HCT116 (cell line): ENCODE data around the gene ADGRB3. TPM values are rescaled to one million over a fixed set of nuclear protein-coding genes. Genes with fewer than 3 reads are reported as not detected.

Experiments
- ATAC-seq: fragments of 200-7000 bp; cut with Tn5 transposase; 2 replicates; pipeline ENCODE4 v1.9.1; 2020; ENCODE audit warnings: mild to moderate bottlenecking, moderate library complexity
- BruUV-seq: library from RNA; stranded (reverse); fragments of 400-500 nt; replicated peaks from 2 replicates; lab custom pipeline; 2021; lab: Mats Ljungman, UMichigan
- CTCF ChIA-PET: fragments of 300-600 bp; sonication (Branson Sonifier 250); formaldehyde crosslinking; loops from one replicate; lab custom pipeline; 2021; ENCODE audit warnings: antibody characterized with exemption; lab: Charles Lee
- POLR2A ChIA-PET: fragments of 300-600, 350-600 bp; sonication (Branson Sonifier 250); formaldehyde crosslinking; loops from one replicate; lab custom pipeline; 2021; ENCODE audit warnings: antibody characterized with exemption; lab: Charles Lee
- RAD21 ChIA-PET, 2 experiments: fragments of 300-600 bp; sonication (Branson Sonifier 250); formaldehyde crosslinking; loops; one replicate each; lab custom pipeline; 2023; ENCODE audit warnings: low total read pairs in 2 of 2; ENCODE audit not compliant: uncharacterized antibody in 2 of 2, unreplicated experiment in 2 of 2, low non-redundant PET in 1 of 2; lab: Charles Lee
- DNase-seq: peaks from one replicate; pipeline ENCODE4 v3.0.0-alpha.2; 2010; ENCODE audit warnings: low read depth, low spot score
- H2AFZ ChIP-seq: fragments of 200-600 bp; shearing (Covaris generic), sonication (generic); 2 replicates; pipeline ENCODE4 v1.6.1; 2017; ENCODE audit warnings: low read depth, mixed run types, mixed read lengths, antibody characterized with exemption, low read length; ENCODE audit not compliant: poor library complexity, severe bottlenecking
- H3K27ac ChIP-seq: 2 replicates; pipeline ENCODE4 v1.5.1; 2012; ENCODE audit warnings: low read depth, low read length
- H3K27me3 ChIP-seq: fragments of 200-600 bp; sonication (generic); 2 replicates; pipeline ENCODE4 v1.6.1; 2016; ENCODE audit warnings: mixed run types, low read length, mixed read lengths; ENCODE audit not compliant: insufficient read depth
- H3K36me3 ChIP-seq, 2 experiments: fragments of 200-500 bp in 1 of 2; fragments of 200-600 bp in 1 of 2; sonication (Bioruptor generic) in 1 of 2; sonication (generic) in 1 of 2; 2 replicates each; pipeline versions ENCODE4 v1.5.1 to v1.6.1; 2014 to 2016; ENCODE audit warnings: low read length in 2 of 2, inconsistent platforms in 1 of 2, mixed read lengths in 1 of 2, mixed run types in 1 of 2; ENCODE audit not compliant: insufficient read depth in 2 of 2, control insufficient read depth in 1 of 2
- H3K4me1 ChIP-seq, 2 experiments: fragments of 200-600 bp in 1 of 2; sonication (generic) in 1 of 2; 2 replicates each; pipeline versions ENCODE4 v1.5.1 to v1.6.1; 2012 to 2017; ENCODE audit warnings: low read length in 2 of 2, inconsistent platforms in 1 of 2, mild to moderate bottlenecking in 1 of 2, mixed read lengths in 1 of 2, mixed run types in 1 of 2, moderate library complexity in 1 of 2; ENCODE audit not compliant: insufficient read depth in 2 of 2, control insufficient read depth in 1 of 2
- H3K4me2 ChIP-seq: fragments of 200-600 bp; sonication (generic); 2 replicates; pipeline ENCODE4 v1.6.1; 2017; ENCODE audit warnings: mixed run types, low read length, mixed read lengths
- H3K4me3 ChIP-seq, 2 experiments: fragments of 200-600 bp in 1 of 2; sonication (generic) in 1 of 2; replicated peaks in 1 of 2; 2 replicates each; pipeline ENCODE4 v1.5.1; 2011 to 2016; ENCODE audit warnings: low read length in 2 of 2, control low read depth in 1 of 2, low read depth in 1 of 2, mild to moderate bottlenecking in 1 of 2, mixed read lengths in 1 of 2, mixed run types in 1 of 2
- H3K79me2 ChIP-seq: fragments of 200-600 bp; sonication (generic); 2 replicates; pipeline ENCODE4 v1.6.1; 2017; ENCODE audit warnings: mild to moderate bottlenecking, mixed run types, low read length, moderate library complexity, mixed read lengths; ENCODE audit not compliant: insufficient read depth
- H3K9ac ChIP-seq: fragments of 200-600 bp; sonication (generic); 2 replicates; pipeline ENCODE4 v1.6.1; 2016; ENCODE audit warnings: low read length, mixed read lengths
- H3K9me2 ChIP-seq: fragments of 200-600 bp; sonication (generic), shearing (Covaris generic); 2 replicates; pipeline ENCODE4 v1.6.1; 2017; ENCODE audit warnings: mixed run types, mild to moderate bottlenecking, moderate library complexity; ENCODE audit not compliant: insufficient read depth
- H3K9me3 ChIP-seq, 2 experiments: fragments of 200-500 bp in 1 of 2; fragments of 200-600 bp in 1 of 2; sonication (Bioruptor generic) in 1 of 2; sonication (generic) in 1 of 2; 2 replicates each; pipeline ENCODE4 v1.6.1; 2014 to 2017; ENCODE audit warnings: low read length in 2 of 2, mixed read lengths in 2 of 2, inconsistent platforms in 1 of 2, low read depth in 1 of 2, mild to moderate bottlenecking in 1 of 2, mixed run types in 1 of 2, moderate library complexity in 1 of 2; ENCODE audit not compliant: control insufficient read depth in 1 of 2, insufficient read depth in 1 of 2
- H4K20me1 ChIP-seq: fragments of 200-600 bp; sonication (generic), shearing (Covaris generic); 2 replicates; pipeline ENCODE4 v1.6.1; 2017; ENCODE audit warnings: mixed run types, mild to moderate bottlenecking, moderate library complexity; ENCODE audit not compliant: insufficient read depth
- CBX3 ChIP-seq: IDR thresholded peaks from 2 replicates; pipeline ENCODE4 v1.6.1; 2012; ENCODE audit warnings: low read depth
- CEBPB ChIP-seq: IDR thresholded peaks from 2 replicates; pipeline ENCODE4 v1.6.1; 2012; ENCODE audit warnings: low read depth
- EGR1 ChIP-seq: IDR thresholded peaks from 2 replicates; pipeline ENCODE4 v1.6.1; 2012; ENCODE audit warnings: low read depth
- EZH2phosphoT487 ChIP-seq: fragments of 200-600 bp; IDR thresholded peaks from 2 replicates; pipeline ENCODE4 v1.6.1; 2018; ENCODE audit warnings: antibody characterized with exemption, borderline replicate concordance
- FOSL1 ChIP-seq: IDR thresholded peaks from 2 replicates; pipeline ENCODE4 v1.6.1; 2012; ENCODE audit warnings: low read depth
- POLR2A ChIP-seq: IDR thresholded peaks from 2 replicates; pipeline ENCODE4 v1.7.0; 2011; ENCODE audit warnings: borderline replicate concordance; ENCODE audit not compliant: insufficient read depth, insufficient read length; ENCODE audit errors: extremely low read depth
- POLR2AphosphoS5 ChIP-seq: IDR thresholded peaks from 2 replicates; pipeline ENCODE4 v1.6.1; 2011; ENCODE audit warnings: mild to moderate bottlenecking, low read depth, low read length, moderate library complexity
- RAD21 ChIP-seq: IDR thresholded peaks from 2 replicates; pipeline ENCODE4 v1.6.1; 2012; ENCODE audit warnings: low read depth, mild to moderate bottlenecking
- SIN3A ChIP-seq: IDR thresholded peaks from 2 replicates; pipeline ENCODE4 v1.6.1; 2012; ENCODE audit warnings: low read depth
- SRF ChIP-seq: IDR thresholded peaks from 2 replicates; pipeline ENCODE4 v1.6.1; 2012; ENCODE audit warnings: low read depth
- TCF7L2 ChIP-seq: IDR thresholded peaks from 2 replicates; pipeline ENCODE4 v1.7.0; 2011; ENCODE audit warnings: borderline replicate concordance, inconsistent platforms; ENCODE audit not compliant: insufficient read depth, insufficient read length; ENCODE audit errors: extremely low read depth
- YY1 ChIP-seq: IDR thresholded peaks from 2 replicates; pipeline ENCODE4 v1.6.1; 2011; ENCODE audit warnings: low read length, low read depth, moderate library complexity, mild to moderate bottlenecking; ENCODE audit not compliant: insufficient replicate concordance; ENCODE audit errors: extremely low read depth
- ZFX ChIP-seq: fragments of 450-650 bp; IDR thresholded peaks from 2 replicates; pipeline ENCODE4 v1.6.1; 2017
- ZNF274 ChIP-seq: fragments of 200-500 bp; sonication (Bioruptor generic); IDR thresholded peaks from 2 replicates; pipeline ENCODE4 v1.6.1; 2014; ENCODE audit warnings: mild to moderate bottlenecking, low read depth, low read length, inconsistent platforms
- intact Hi-C: fragments of 100-400 bp; cut with micrococcal nuclease; formaldehyde crosslinking; loops from 2 replicates; pipeline ENCODE4 v1.10.0; 2022
- total RNA-seq: library from RNA; stranded (reverse); gene quantifications from one replicate; pipeline ENCODE4 v1.2.1, GENCODE V29; 2021; ENCODE audit not compliant: unreplicated experiment
- TF ChIP-seq, protein P1 (sequence below): IDR thresholded peaks from 2 replicates; pipeline ENCODE4 v1.6.1; 2012; ENCODE audit warnings: low read depth
- TF ChIP-seq, protein P2 (sequence below): IDR thresholded peaks from 2 replicates; pipeline ENCODE4 v1.6.1; 2012

The ADGRB3 gene
- total RNA-seq, 1 experiment from 2014 or later, result not detected

DNA sequence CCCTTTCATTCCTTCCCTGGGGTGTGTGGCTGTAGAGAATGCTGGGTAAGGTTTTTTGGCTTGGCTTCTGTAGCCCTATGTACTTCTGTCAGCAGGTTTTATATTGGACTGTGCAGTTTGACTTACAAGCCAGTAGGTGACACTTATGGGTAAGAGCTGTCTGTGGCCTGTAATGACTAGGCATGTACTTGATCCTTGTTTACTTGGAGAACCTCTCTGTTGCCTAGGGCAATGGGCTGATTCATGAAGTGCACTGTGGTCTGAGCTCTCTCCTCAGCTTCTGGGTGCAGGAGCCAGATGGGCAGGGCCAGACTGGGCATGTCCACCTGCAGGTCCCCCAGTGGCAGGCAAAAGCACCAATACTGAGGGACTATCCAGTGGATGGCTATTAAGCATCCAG is 544.6 kb downstream of the ADGRB3 start:
- POLR2A ChIA-PET, result no interaction called here
- RAD21 ChIA-PET, result no interaction called here
- BruUV-seq, result no TSS peak
- no peaks in the 10 kb centered on the region for H3K9me2 ChIP-seq
- intact Hi-C loops, result no loop called here
- ATAC-seq, result no peak
- no peak overlapping the region for H3K4me2 ChIP-seq
- H3K27ac ChIP-seq, result no peak overlapping the region
- H3K79me2 ChIP-seq, result no peaks in the 10 kb centered on the region
- no peak overlapping the region for H3K9ac ChIP-seq
- peaks cover 11 to 20% of the 10 kb centered on the region in 2 experiments; a peak in 2 of 4 replicates for H3K9me3 ChIP-seq
- no peaks in the 10 kb centered on the region for H3K27me3 ChIP-seq
- H4K20me1 ChIP-seq, result no peaks in the 10 kb centered on the region
- no peak overlapping the region for H2AFZ ChIP-seq
- CTCF ChIA-PET, result no interaction called here
- no peaks in the 10 kb centered on the region for H3K4me1 ChIP-seq
- no peaks in the 10 kb centered on the region for H3K36me3 ChIP-seq
- no peak overlapping the region for H3K4me3 ChIP-seq
- TF ChIP-seq TCF7L2 (no peak), SRF (no peak), YY1 (no peak)
- no peak for DNase-seq

DNA sequence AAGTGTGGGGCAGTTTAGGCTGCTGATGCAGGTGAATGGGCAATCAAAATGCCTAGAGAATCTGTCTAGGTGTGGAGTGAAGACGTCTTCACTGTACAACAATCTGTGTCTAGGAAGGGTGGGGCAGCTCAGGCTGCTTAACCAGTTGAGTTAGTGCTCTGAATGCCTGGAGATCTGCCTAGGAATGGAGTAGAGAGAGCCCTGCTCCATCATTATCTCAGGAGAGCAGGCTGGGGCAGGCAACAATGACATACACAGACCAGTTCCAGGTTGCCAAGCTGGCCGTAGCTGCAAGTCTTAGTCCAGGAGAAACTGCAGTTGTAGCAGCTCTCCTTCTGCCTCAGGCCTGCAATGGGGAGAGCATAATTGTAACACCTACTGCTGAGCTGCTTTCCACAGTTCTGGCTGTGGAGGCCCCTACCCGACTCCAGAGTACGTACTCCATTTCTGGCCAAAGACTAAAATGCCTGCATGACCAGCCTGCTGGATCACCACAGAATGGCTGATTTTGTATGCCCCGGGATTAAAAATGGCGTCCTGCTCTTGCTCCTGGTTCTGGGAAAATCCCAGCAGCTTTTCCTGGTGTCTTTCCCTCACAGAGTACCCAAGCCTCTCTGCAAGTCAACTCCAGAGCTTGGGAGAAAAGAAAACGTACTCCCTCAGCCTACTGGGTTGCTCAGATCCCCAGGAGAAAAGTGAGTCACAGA is 545.4 kb downstream of the ADGRB3 start:
- ATAC-seq, result no peak
- no peaks in the 10 kb centered on the region for H4K20me1 ChIP-seq
- no peaks in the 10 kb centered on the region for H3K27me3 ChIP-seq
- intact Hi-C loops, result no loop called here
- no peak for DNase-seq
- no peak overlapping the region for H2AFZ ChIP-seq
- H3K79me2 ChIP-seq, result no peaks in the 10 kb centered on the region
- no peak overlapping the region for H3K27ac ChIP-seq
- H3K4me3 ChIP-seq, result no peak overlapping the region
- H3K4me2 ChIP-seq, result no peak overlapping the region
- ChIA-PET POLR2A (no interaction called here), RAD21 (no interaction called here), CTCF (no interaction called here)
- no peaks in the 10 kb centered on the region for H3K4me1 ChIP-seq
- no TSS peak for BruUV-seq
- no peaks in the 10 kb centered on the region for H3K9me2 ChIP-seq
- TF ChIP-seq CEBPB, result no peak
- TF ChIP-seq EGR1, result no peak
- TF ChIP-seq POLR2A, result no peak
- TF ChIP-seq ZFX, result no peak
- no peak for TF ChIP-seq ZNF274
- TF ChIP-seq, protein P1, sequence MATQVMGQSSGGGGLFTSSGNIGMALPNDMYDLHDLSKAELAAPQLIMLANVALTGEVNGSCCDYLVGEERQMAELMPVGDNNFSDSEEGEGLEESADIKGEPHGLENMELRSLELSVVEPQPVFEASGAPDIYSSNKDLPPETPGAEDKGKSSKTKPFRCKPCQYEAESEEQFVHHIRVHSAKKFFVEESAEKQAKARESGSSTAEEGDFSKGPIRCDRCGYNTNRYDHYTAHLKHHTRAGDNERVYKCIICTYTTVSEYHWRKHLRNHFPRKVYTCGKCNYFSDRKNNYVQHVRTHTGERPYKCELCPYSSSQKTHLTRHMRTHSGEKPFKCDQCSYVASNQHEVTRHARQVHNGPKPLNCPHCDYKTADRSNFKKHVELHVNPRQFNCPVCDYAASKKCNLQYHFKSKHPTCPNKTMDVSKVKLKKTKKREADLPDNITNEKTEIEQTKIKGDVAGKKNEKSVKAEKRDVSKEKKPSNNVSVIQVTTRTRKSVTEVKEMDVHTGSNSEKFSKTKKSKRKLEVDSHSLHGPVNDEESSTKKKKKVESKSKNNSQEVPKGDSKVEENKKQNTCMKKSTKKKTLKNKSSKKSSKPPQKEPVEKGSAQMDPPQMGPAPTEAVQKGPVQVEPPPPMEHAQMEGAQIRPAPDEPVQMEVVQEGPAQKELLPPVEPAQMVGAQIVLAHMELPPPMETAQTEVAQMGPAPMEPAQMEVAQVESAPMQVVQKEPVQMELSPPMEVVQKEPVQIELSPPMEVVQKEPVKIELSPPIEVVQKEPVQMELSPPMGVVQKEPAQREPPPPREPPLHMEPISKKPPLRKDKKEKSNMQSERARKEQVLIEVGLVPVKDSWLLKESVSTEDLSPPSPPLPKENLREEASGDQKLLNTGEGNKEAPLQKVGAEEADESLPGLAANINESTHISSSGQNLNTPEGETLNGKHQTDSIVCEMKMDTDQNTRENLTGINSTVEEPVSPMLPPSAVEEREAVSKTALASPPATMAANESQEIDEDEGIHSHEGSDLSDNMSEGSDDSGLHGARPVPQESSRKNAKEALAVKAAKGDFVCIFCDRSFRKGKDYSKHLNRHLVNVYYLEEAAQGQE, result no peak
- no peak for TF ChIP-seq POLR2AphosphoS5
- TF ChIP-seq FOSL1, result no peak
- no peak for TF ChIP-seq CBX3
- no peak for TF ChIP-seq SIN3A
- TF ChIP-seq, protein P2, sequence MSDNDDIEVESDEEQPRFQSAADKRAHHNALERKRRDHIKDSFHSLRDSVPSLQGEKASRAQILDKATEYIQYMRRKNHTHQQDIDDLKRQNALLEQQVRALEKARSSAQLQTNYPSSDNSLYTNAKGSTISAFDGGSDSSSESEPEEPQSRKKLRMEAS, result no peak
- TF ChIP-seq EZH2phosphoT487, result no peak
- no peak for TF ChIP-seq RAD21
- H3K9me3 ChIP-seq, result peaks cover 11 to 20% of the 10 kb centered on the region in 2 experiments; a peak in 2 of 4 replicates
- H3K36me3 ChIP-seq, result no peaks in the 10 kb centered on the region
- no peak overlapping the region for H3K9ac ChIP-seq
